Kidney (tissue), 14 donors: ENCODE measurements around the gene PCNT. TPM values are rescaled to one million over a fixed set of nuclear protein-coding genes. Genes with fewer than 3 reads are reported as not detected.
"Not testable (repeated sequence)": the region's sequence is repeated elsewhere in the genome, so short reads cannot be mapped to it uniquely, and the experiment has no call there.

Source experiments
- DNase-seq, 5 donors: peaks; one replicate each; pipeline ENCODE4 v3.0.0-alpha.2; 2013 to 2020
- FAIRE-seq: peaks from 2 replicates; lab custom pipeline; 2012; peaks lifted over from hg19 to GRCh38; lab: Jason Lieb, UNC
- H3K27ac ChIP-seq, 2 donors: one replicate each; pipeline ENCODE4 v1.7.0; 2013; ENCODE audit warnings: low read depth in 2 of 2, low read length in 2 of 2, inconsistent platforms in 1 of 2
- H3K27me3 ChIP-seq: one replicate; pipeline ENCODE4 v1.7.1; 2013; ENCODE audit warnings: low read length, inconsistent platforms; ENCODE audit not compliant: control insufficient read depth, insufficient read depth
- H3K36me3 ChIP-seq, 3 donors: one replicate each; pipeline versions ENCODE4 v1.7.0 to v1.7.1; 2013; ENCODE audit warnings: low read length in 3 of 3, control low read depth in 1 of 3, inconsistent platforms in 1 of 3; ENCODE audit not compliant: insufficient read depth in 3 of 3, control insufficient read depth in 2 of 3
- H3K4me1 ChIP-seq, 3 donors: one replicate each; pipeline versions ENCODE4 v1.7.0 to v1.7.1; 2013; ENCODE audit warnings: low read length in 3 of 3, inconsistent platforms in 1 of 3, low read depth in 1 of 3; ENCODE audit not compliant: control insufficient read depth in 2 of 3, insufficient read depth in 2 of 3
- H3K4me3 ChIP-seq, 3 donors: one replicate each; pipeline versions ENCODE4 v1.7.0 to v1.8.1; 2013; ENCODE audit warnings: low read length in 3 of 3, control low read depth in 1 of 3, inconsistent platforms in 1 of 3
- H3K9ac ChIP-seq, 3 donors: one replicate each; pipeline versions ENCODE4 v1.7.0 to v1.7.1; 2013; ENCODE audit warnings: low read length in 3 of 3, control low read depth in 1 of 3, inconsistent platforms in 1 of 3
- H3K9me3 ChIP-seq, 3 donors: one replicate each; pipeline versions ENCODE4 v1.7.0 to v1.7.1; 2013; ENCODE audit warnings: low read length in 3 of 3, control low read depth in 1 of 3, inconsistent platforms in 1 of 3; ENCODE audit not compliant: control insufficient read depth in 2 of 3, insufficient read depth in 1 of 3
- intact Hi-C: fragments of 100-400 bp; cut with DNase I; formaldehyde crosslinking; loops from one replicate; pipeline ENCODE4 v1.11.1; 2022
- polyA plus RNA-seq: library from polyadenylated mRNA; stranded (reverse); fragments of 350-450 nt; fragmentation: Illumina TruSeq; extraction: RNeasy Lipid Tissue Mini Kit (QIAGEN cat#74804); gene quantifications from one replicate; pipeline ENCODE4 v1.2.3, GENCODE V29; 2014; ENCODE audit warnings: low read depth, low replicate concordance; ENCODE audit not compliant: insufficient read depth
- total RNA-seq: library from RNA; stranded (reverse); fragmentation: NEBNext Ultra II Directional; extraction: Animal tissue kit (Norgen Biotek cat#: 25700); gene quantifications from one replicate; pipeline ENCODE4 v1.2.1, GENCODE V29; 2021
- TF ChIP-seq, protein P1 (sequence below): IDR thresholded peaks from 3 replicates; pipeline ENCODE4 v1.5.1; 2012; ENCODE audit warnings: mild to moderate bottlenecking, moderate library complexity, borderline replicate concordance; ENCODE audit not compliant: insufficient read depth; ENCODE audit errors: extremely low read depth
- donor health status: control.
- donor health status: control.
- donor health status: control.
- donor health status: control.
- donor health status: control.
- donor health status: DM: yes; HTN: yes; CAD: no.
- donor health status: Normal renal cell carcinoma (clear cell type).

Gene PCNT
- total and polyA plus RNA-seq, 2 donors from 2014 or later: 4.2 to 26.1 TPM

DNA sequence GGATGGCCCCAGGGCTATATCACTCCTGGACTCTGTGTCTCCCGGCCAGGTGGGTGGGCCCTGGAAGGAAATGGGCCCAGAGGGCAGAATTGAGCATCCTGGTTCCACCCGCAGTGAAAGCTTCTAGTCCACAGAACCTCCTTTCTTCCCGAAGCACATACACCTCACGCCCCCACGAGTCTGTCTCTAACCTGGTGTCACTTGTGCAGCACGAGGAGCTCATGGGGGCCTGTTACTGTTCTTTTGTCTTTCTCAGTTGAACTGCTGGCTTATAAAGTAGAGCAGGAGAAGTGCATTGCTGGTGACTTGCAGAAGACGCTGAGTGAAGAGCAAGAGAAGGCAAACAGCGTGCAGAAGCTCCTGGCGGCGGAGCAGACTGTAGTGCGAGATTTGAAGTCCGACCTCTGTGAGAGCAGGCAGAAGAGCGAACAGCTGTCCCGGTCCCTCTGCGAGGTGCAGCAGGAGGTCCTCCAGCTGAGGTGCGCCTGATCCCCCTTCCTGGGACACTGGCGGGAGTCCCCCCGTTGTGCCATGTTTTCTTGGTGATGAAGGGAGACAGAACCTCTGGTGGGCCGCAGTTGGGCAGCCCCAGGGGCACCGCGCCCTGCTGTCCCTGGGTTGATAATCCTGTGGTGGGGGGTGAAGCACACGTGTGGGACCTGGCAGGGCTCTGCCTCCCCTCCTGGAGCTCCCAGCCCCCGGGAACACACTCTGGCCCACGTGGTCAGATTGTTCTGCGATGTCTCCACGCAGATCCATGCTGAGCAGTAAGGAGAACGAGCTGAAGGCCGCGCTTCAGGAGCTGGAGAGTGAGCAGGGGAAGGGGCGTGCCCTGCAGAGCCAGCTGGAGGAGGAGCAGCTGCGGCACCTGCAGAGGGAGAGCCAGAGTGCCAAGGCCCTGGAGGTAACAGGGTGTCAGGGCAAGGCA lies 106.1 kb downstream of the PCNT start:
- Histone ChIP-seq H3K36me3 (peaks cover 0 to 17% (median 17%) of the 10 kb centered on the region in 3 donors), H3K4me1 (no peaks in the 10 kb centered on the region), H3K9me3 (no peaks in the 10 kb centered on the region), H3K4me3 (no peak overlapping the region), H3K27me3 (no peaks in the 10 kb centered on the region), H3K27ac (no peak overlapping the region), H3K9ac (no peak overlapping the region)
- TF ChIP-seq, protein P1, sequence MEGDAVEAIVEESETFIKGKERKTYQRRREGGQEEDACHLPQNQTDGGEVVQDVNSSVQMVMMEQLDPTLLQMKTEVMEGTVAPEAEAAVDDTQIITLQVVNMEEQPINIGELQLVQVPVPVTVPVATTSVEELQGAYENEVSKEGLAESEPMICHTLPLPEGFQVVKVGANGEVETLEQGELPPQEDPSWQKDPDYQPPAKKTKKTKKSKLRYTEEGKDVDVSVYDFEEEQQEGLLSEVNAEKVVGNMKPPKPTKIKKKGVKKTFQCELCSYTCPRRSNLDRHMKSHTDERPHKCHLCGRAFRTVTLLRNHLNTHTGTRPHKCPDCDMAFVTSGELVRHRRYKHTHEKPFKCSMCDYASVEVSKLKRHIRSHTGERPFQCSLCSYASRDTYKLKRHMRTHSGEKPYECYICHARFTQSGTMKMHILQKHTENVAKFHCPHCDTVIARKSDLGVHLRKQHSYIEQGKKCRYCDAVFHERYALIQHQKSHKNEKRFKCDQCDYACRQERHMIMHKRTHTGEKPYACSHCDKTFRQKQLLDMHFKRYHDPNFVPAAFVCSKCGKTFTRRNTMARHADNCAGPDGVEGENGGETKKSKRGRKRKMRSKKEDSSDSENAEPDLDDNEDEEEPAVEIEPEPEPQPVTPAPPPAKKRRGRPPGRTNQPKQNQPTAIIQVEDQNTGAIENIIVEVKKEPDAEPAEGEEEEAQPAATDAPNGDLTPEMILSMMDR: no peak
- intact Hi-C loops: no loop called here
- peak in 1 of 5 donors; percentile 56 for DNase-seq
- no peak for FAIRE-seq

DNA sequence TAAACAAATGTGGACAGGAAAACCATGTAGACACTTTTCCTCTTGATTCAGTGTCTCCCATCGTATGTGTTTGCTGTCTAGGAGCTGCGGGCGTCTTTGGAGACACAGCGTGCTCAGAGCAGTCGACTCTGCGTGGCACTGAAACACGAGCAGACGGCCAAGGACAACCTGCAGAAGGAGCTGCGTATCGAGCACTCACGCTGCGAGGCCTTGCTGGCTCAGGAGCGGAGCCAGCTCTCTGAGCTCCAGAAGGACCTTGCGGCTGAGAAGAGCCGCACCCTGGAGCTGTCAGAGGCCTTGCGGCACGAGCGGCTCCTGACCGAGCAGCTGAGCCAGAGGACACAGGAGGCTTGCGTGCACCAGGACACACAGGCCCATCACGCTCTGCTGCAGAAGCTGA lies 107.5 kb downstream of the PCNT start:
- Histone ChIP-seq H3K27me3 (no peaks in the 10 kb centered on the region), H3K4me3 (no peak overlapping the region), H3K27ac (no peak overlapping the region), H3K36me3 (peaks cover 0 to 17% (median 17%) of the 10 kb centered on the region in 3 donors), H3K9ac (no peak overlapping the region), H3K9me3 (no peaks in the 10 kb centered on the region), H3K4me1 (no peaks in the 10 kb centered on the region)
- DNase-seq (peak in 1 of 5 donors; percentile 55), FAIRE-seq (no peak)
- TF ChIP-seq, protein P1: no peak
- intact Hi-C loops: no loop called here

DNA sequence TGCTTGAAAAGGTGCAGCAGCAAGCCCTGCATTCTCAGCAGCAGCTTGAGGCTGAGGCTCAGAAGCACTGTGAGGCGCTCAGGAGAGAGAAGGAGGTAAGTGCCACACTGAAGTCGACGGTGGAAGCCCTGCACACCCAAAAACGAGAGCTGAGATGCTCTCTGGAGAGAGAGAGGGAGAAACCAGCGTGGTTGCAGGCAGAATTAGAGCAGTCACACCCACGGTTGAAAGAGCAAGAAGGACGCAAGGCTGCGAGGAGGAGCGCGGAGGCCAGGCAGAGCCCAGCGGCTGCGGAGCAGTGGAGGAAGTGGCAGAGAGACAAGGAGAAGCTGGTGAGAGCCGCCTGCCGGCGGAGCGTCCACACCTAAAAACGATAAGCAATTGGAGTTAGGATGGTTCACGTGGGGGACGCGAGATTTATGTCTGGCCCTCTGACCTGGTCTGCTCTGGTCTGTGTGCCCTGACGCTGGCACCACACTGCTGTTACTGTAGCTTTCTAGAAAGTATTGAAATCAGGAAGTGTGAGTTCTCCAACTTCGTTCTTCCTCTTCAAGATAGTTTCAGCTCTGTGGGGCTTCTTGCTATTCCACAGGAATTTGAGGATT lies 108.0 kb downstream of the PCNT start:
- FAIRE-seq: no peak
- no peaks in the 10 kb centered on the region for H3K27me3 ChIP-seq
- intact Hi-C loops: no loop called here

DNA sequence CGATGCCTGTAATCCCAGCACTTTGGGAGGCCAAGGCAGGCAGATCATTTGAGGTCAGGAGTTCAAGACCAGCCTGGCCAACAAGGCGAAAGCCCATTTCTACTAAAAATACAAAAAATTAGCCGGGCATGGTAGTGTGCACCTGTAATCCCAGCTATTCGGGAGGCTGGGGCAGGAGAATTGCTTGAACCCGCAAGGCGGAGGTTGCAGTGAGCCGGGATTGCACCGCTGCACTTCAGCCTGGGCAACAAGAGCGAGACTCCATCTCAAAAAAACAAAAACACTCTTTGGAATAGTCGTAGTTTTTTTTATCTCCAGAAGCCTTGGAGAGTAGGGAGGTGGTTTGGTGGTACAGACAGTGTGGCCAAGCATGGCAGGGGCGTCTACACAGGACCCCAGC lies 109.2 kb downstream of the PCNT start:
- FAIRE-seq, H3K9me3 ChIP-seq, H3K9ac ChIP-seq, DNase-seq, H3K4me1 ChIP-seq, H3K27me3 ChIP-seq, H3K27ac ChIP-seq, intact Hi-C loops, H3K4me3 ChIP-seq: not testable (repeated sequence)
- H3K36me3 ChIP-seq: peaks cover 0 to 21% (median 12%) of the 10 kb centered on the region in 3 donors

More for the DNA sequence above, 108.0 kb downstream of the PCNT start:
- Histone ChIP-seq H3K4me3 (no peak overlapping the region), H3K27ac (no peak overlapping the region), H3K4me1 (no peaks in the 10 kb centered on the region), H3K9me3 (no peaks in the 10 kb centered on the region), H3K9ac (no peak overlapping the region), H3K36me3 (peaks cover 0 to 17% (median 17%) of the 10 kb centered on the region in 3 donors)
- DNase-seq: peak in 4 of 5 donors; percentile 42 to 59 (median 47)
- TF ChIP-seq, protein P1: no peak
